ENCODE results near the gene ZNF292. TPM values are rescaled to one million over a fixed set of nuclear protein-coding genes. Genes with fewer than 3 reads are reported as not detected.

ZNF292 gene
- total RNA-seq, 4 donors from 2014 or later, result 18.5 to 61.8 (median 42.4) TPM

DNA sequence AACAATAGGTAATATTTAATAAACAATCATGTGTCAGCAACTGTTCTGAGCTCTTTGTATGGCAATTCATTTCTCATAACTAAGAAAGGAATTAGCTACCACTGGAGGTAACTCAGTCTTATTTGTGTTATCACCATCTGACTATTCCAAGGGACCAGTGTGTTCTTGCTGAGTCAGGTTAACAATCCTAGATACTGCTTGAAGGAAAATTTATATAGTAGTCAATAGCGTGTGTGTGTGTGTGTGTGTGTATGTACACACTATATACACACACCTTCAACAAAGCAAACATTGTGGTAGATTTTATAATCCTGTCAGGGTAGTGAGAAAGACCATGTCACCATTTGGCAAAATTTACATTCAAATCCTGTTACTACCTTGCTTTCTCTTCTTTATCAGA is 121.3 kb downstream of the ZNF292 start:
- H3K27ac ChIP-seq, result no peak overlapping the region
- no peaks in the 10 kb centered on the region for H3K27me3 ChIP-seq
- DNase-seq, result no peak
- 36% methylated on average over 1 of the region's 1 CpG; no CpG with 5 or more reads in 1 of the 2 donors for WGBS, 2 donors (ENCODE audit: low coverage in 1 of 2)
- H3K9me3 ChIP-seq, result no peaks in the 10 kb centered on the region
- H3K4me1 ChIP-seq, result peaks cover 0 to 16% (median 1%) of the 10 kb centered on the region in 4 donors
- H3K4me3 ChIP-seq, result no peak overlapping the region
- in situ Hi-C loops (cut with MboI; ENCODE audit: low pct_ligation_motif_present in 1 of 4, low pct_unique_long_range_greater_than_20kb in 1 of 4, low sequenced_read_pairs in 3 of 4) (no loop called here), intact Hi-C loops (cut with DNase I; ENCODE audit: low total_unique reads) (no loop called here)
- TF ChIP-seq POLR2AphosphoS5 (IDR thresholded peaks at IDR 0.05), result no peak
- TF ChIP-seq EP300 (IDR thresholded peaks at IDR 0.05; ENCODE audit: low read depth), result no peak
- TF ChIP-seq, protein P1, sequence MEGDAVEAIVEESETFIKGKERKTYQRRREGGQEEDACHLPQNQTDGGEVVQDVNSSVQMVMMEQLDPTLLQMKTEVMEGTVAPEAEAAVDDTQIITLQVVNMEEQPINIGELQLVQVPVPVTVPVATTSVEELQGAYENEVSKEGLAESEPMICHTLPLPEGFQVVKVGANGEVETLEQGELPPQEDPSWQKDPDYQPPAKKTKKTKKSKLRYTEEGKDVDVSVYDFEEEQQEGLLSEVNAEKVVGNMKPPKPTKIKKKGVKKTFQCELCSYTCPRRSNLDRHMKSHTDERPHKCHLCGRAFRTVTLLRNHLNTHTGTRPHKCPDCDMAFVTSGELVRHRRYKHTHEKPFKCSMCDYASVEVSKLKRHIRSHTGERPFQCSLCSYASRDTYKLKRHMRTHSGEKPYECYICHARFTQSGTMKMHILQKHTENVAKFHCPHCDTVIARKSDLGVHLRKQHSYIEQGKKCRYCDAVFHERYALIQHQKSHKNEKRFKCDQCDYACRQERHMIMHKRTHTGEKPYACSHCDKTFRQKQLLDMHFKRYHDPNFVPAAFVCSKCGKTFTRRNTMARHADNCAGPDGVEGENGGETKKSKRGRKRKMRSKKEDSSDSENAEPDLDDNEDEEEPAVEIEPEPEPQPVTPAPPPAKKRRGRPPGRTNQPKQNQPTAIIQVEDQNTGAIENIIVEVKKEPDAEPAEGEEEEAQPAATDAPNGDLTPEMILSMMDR (IDR thresholded peaks at IDR 0.05), result no peak
- TF ChIP-seq POLR2A (IDR thresholded peaks at IDR 0.05), result no peak
- H3K36me3 ChIP-seq, result no peaks in the 10 kb centered on the region

DNA sequence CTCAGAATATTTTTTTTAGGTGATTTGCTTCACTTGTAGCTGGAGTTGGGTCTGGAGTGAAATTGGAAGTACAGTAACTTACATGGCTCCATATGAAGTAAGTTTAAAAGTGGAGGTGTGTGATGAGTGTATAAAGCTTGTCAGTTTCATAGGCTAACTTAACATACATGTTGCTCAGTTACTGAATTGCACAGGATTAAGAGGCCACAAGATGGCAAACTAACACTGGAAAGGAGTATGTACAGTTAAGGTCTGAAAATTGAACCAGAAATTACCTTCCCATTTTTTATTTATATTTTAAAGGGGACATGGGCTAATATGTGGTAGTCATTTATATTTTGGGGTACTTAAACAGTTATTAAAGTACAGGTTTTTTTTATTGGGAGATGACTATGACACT is 121.8 kb downstream of the ZNF292 start:
- intact Hi-C loops (cut with DNase I; ENCODE audit: low total_unique reads), result no loop called here

DNA sequence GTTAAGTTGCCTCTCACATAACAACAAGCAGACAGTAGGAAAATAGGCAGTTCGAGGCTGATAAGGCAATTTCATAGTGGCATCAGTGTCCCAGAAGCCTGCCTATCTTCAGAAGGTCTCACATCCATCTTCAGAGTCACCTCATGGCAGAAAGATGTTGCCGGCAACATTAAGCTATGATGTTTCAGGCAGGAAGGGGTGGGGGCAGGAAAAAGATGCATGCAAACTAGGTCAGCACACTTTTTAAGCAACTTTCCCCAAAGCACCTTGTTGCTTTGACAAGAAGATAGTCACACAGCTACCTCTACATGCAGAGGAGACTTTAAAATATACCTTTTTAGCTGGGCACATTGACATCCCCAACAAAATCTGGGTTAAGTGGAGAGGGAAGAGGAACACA is 123.8 kb downstream of the ZNF292 start:
- Histone ChIP-seq H3K36me3 (no peaks in the 10 kb centered on the region), H3K27me3 (no peaks in the 10 kb centered on the region), H3K27ac (no peak overlapping the region), H3K9me3 (no peaks in the 10 kb centered on the region), H3K4me1 (peaks cover 0 to 16% (median 1%) of the 10 kb centered on the region in 4 donors), H3K4me3 (no peak overlapping the region)
- in situ Hi-C loops (cut with MboI; ENCODE audit: low pct_ligation_motif_present in 1 of 4, low pct_unique_long_range_greater_than_20kb in 1 of 4, low sequenced_read_pairs in 3 of 4) (no loop called here), intact Hi-C loops (cut with DNase I; ENCODE audit: low total_unique reads) (no loop called here)
- no peak for DNase-seq
- TF ChIP-seq EP300 (IDR thresholded peaks at IDR 0.05; ENCODE audit: low read depth) (no peak), POLR2AphosphoS5 (IDR thresholded peaks at IDR 0.05) (no peak), POLR2A (IDR thresholded peaks at IDR 0.05) (no peak)
- TF ChIP-seq, protein P1 (IDR thresholded peaks at IDR 0.05), result no peak
- WGBS, 2 donors (ENCODE audit: low coverage in 1 of 2), result 53 to 56% methylated on average over 2 of the region's 2 CpGs

More for the DNA sequence above, 121.8 kb downstream of the ZNF292 start:
- no peaks in the 10 kb centered on the region for H3K9me3 ChIP-seq
- in situ Hi-C loops (cut with MboI; ENCODE audit: low pct_ligation_motif_present in 1 of 4, low pct_unique_long_range_greater_than_20kb in 1 of 4, low sequenced_read_pairs in 3 of 4), result no loop called here
- TF ChIP-seq, protein P1 (IDR thresholded peaks at IDR 0.05), result no peak
- TF ChIP-seq POLR2AphosphoS5 (IDR thresholded peaks at IDR 0.05) (no peak), EP300 (IDR thresholded peaks at IDR 0.05; ENCODE audit: low read depth) (no peak), POLR2A (IDR thresholded peaks at IDR 0.05) (no peak)
- H3K27ac ChIP-seq, result no peak overlapping the region
- no peak for DNase-seq
- no peak overlapping the region for H3K4me3 ChIP-seq
- H3K4me1 ChIP-seq, result peaks cover 0 to 16% (median 1%) of the 10 kb centered on the region in 4 donors
- H3K27me3 ChIP-seq, result no peaks in the 10 kb centered on the region
- H3K36me3 ChIP-seq, result no peaks in the 10 kb centered on the region

DNA sequence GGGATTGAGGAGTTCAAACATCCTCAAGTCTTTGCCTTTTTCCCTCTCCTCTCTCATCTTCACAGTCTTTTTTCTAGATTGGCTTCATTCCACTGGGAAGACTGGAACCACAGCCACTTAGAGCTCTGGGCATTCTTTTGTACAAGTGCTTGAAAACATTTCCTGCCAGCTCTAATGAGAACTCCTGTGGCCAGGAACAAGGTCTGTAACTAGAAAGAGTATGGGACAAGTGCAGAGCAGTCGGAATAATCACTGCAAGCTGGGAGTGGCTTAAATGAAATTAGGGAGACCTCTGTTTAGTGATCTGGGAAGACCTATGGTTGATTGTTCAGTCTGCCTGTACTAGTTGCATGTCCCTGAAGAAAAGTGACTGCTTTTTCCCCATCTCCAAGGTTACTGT is 126.1 kb downstream of the ZNF292 start:
- H3K27me3 ChIP-seq, result no peaks in the 10 kb centered on the region
- in situ Hi-C loops (cut with MboI; ENCODE audit: low pct_ligation_motif_present in 1 of 4, low pct_unique_long_range_greater_than_20kb in 1 of 4, low sequenced_read_pairs in 3 of 4), result no loop called here
- H3K27ac ChIP-seq, result no peak overlapping the region
- DNase-seq, result no peak
- no peaks in the 10 kb centered on the region for H3K36me3 ChIP-seq
- no peak overlapping the region for H3K4me3 ChIP-seq
- WGBS, 2 donors (ENCODE audit: low coverage in 1 of 2), result 70 to 88% methylated on average over 1 of the region's 1 CpG
- H3K4me1 ChIP-seq, result peaks cover 0 to 7% (median under 1%) of the 10 kb centered on the region in 4 donors
- intact Hi-C loops (cut with DNase I; ENCODE audit: low total_unique reads), result no loop called here
- no peaks in the 10 kb centered on the region for H3K9me3 ChIP-seq
- TF ChIP-seq EP300 (IDR thresholded peaks at IDR 0.05; ENCODE audit: low read depth), result no peak
- no peak for TF ChIP-seq POLR2AphosphoS5 (IDR thresholded peaks at IDR 0.05)
- TF ChIP-seq, protein P1 (IDR thresholded peaks at IDR 0.05), result no peak
- TF ChIP-seq POLR2A (IDR thresholded peaks at IDR 0.05), result no peak
